ENCODE results near the gene TFDP2.
"Not testable (repeated sequence)": the region's sequence is repeated elsewhere in the genome, so short reads cannot be mapped to it uniquely, and the experiment has no call there.

TFDP2 gene

GRCh38 chr3:141939759-141940158, 209.6 kb downstream of the TFDP2 start:
- H3K27ac ChIP-seq, result peak overlapping the region; percentile 78
- DNase-seq (ENCODE audit: low read depth, low spot score), result no peak

DNA sequence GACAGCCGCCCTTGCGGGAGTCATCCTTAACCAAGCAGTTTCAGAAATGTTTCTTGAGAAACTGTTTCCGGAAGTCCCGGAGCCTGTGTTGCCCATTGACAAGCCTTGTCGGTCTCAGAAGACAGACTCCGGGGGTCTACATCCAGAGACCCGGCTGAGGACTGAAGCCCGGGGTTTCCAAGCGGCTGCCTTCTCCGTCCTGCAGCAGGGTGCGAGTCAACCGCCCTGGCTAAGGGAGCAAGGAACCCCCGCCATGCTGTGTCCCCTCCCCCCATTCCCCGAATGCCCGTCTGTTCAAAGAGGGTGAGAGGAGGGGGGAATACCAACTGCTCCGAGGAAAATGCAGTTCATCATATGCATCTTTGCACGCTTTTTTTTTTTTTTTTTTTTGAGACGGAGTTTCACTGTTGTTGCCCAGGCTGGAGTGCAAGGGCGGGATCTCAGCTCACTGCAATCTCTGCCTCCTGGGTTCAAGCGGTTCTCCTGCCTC, 211.3 kb downstream of the TFDP2 start:
- peak overlapping the region; percentile 79 for H3K27ac ChIP-seq
- no peak for DNase-seq (ENCODE audit: low read depth, low spot score)

- no peak overlapping the region for H3K27ac ChIP-seq
- no peak for DNase-seq (ENCODE audit: low read depth, low spot score)
These were observed 215.0 kb downstream of the TFDP2 start for GRCh38 chr3:141934354-141934753.

DNA sequence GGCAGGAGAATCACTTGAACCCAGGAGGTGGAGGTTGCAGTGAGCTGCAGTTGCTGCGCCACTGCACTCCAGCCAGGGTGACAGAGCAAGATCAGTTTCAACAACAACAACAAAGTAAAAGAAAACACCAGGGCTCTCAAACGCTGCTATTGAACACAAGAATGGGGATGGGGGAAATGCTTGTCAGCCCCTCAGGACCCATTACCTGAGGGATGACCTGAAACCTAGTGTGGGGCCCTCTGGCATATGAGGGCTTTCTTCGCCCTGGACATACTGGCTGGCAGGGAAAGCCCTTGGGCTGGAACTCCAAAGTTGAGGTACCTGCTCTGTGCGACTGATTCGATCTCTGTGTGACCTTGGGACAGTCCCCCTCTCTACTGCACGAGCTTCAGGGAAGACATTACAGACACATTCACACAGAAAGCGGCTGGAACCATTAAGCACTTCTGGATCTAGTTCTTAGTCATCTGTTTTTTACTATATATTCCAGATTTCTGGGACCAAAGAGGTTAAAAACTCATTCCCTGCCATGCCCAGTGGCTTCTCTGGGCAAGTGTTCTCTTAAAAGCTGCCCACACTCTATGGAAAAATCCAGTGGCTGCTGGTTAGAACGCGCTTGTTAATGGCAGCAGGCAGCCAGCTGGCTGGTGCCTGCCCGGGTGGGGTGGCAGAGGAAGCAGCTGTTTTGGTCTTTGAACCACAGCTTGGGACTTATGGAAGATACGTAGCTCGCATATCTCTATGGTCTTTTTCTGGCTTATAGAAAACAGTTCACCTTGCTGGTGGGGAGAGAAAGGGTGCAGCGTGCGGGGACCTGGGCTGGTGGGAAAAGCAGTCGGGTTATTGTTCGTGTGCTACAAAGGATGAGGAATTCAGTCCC, 215.7 kb downstream of the TFDP2 start:
- H3K27ac ChIP-seq, result no peak overlapping the region
- no peak for DNase-seq (ENCODE audit: low read depth, low spot score)

DNA sequence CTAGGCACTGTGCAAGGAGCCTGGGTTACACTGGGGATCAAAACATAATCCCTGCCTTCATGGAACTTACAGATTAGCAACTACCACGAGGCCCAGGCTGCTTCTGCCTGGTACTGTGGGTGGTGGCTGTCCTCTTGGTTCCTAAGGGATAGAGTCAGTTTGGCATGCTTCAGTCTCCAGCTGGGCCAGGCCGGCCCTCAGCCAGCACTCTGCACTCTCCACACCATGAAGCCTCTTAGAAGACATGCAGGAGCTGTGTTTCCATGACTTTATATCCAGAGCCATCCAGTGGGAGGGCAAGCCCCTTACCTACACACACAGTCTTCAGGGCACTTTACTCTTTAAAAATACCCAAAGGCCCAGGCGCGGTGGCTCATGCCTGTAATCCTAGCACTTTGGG, 218.5 kb downstream of the TFDP2 start:
- H3K27ac ChIP-seq, result no peak overlapping the region
- no peak for DNase-seq (ENCODE audit: low read depth, low spot score)

DNA sequence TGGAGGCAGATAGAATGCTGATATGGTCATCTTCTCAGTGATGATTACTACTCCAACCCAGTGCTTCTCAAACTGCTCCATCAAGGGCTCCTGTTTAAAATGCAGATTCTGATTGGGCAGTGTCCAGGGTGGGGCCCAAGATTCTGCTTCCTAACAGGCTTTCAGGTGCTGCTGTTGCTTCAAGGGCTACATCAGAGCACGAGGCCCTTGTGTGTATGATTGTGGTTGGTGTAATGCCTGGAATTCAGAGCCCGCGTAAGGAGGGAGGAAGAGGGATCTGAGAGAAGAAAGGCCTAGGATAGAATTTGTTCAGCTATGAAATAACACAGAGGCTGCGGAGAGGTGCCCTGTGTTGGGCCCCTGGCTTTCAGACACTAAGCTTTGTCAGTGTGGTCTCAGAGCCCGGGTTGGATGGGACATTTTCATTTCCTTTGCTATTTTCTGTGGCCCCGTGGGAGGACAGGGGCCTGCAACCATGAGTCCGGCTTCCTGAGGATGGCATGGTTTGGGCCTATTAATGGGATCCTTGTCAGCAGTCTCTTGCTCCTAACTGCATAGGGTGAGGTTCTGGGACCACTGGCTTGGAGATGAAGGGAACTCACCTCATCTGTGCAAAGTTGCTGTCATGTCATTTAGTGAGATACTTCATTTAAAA, 219.9 kb downstream of the TFDP2 start:
- H3K27ac ChIP-seq, result no peak overlapping the region
- no peak for DNase-seq (ENCODE audit: low read depth, low spot score)

DNA sequence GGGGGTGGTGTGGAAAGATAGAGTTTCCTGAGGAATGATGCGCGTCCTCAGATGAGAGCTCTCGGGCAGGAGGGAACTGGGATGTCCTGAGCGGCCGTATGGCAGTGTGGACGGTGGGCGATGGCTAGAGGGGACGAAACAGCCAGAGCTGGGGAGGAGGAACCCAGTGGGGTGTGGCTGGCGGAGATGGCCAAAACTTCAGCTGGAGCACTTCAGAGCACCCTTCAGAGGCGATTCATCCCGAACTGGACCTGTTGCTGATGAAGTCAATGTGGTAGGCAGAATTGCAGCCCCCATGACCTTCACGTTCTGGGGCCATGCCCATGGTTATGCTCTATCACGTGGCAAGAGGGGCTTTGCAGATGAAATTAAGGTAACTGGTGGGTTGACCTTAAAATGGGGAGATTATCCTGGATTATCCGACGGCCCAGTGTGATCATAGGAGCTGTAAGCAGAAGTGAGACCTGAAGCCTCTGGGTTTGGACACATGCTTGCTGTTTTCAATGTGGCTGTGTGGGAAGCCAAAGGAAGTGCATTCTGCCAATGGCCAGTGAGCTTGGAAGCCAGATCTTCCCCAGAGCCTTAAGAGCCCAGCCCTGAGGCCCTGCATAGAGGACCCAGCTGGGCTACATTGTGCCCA, 220.6 kb downstream of the TFDP2 start:
- H3K27ac ChIP-seq, result no peak overlapping the region
- no peak for DNase-seq (ENCODE audit: low read depth, low spot score)

GRCh38 chr3:141926929-141927328, 222.4 kb downstream of the TFDP2 start:
- DNase-seq (ENCODE audit: low read depth, low spot score), result no peak
- H3K27ac ChIP-seq, result no peak overlapping the region

DNA sequence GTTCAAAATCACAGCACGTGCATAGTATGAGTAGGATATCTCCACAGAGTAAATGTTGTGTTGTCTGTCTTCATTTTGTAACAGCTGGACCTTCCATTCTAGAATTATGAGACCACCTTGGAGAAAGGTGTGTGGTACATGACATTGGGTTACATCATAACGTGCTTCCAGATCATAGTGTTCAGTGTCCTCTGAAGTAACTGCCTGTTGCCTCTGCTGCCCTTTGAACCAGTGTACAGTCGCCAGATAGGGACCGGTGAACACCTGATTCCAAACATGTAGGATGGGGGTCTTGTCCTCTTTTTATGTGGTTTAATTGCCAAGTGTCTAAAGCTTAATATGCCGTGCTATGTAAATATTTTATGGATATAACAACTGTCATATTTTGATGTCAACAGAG, 223.7 kb downstream of the TFDP2 start:
- not testable (repeated sequence) for H3K27ac ChIP-seq; DNase-seq (ENCODE audit: low read depth, low spot score)

DNA sequence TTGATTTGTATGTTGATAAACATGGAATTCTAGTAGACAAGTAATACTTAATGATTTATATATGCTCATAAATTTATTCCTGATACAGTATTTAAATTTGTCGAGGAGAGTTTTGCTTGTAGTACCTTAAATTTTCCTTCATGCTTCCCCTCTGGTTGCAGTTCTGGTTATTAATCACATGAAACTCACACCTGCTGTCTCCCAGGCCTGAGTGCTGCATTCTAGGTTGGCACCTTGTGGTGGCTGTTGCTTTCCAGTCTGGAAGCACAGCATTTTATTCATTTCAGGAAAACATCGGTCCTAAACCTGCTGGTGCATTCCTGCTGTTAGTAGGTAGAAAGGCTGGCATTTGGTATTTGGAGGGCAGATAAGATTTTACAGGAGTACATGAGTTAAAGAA, 228.0 kb downstream of the TFDP2 start:
- DNase-seq (ENCODE audit: low read depth, low spot score), result no peak
- no peak overlapping the region for H3K27ac ChIP-seq

DNA sequence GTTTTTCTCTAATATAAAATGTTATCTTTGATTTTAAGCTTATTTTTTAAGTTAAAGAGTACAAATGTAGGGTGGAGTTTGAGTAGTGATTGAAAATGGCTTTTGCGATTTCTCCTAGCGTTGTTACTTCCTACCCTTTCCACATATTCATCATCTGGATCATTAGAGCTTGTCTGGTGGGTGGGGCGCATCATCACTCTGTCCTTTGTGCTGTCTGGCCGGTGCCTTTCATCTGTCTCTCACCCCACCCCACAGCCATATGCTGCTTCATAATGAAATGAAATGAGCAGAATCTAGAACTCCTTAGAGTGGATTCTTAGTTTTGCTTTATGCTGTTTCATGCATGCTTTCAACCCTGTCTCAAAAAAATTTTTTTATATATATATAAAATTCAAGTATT, 228.6 kb downstream of the TFDP2 start:
- DNase-seq (ENCODE audit: low read depth, low spot score), result no peak
- no peak overlapping the region for H3K27ac ChIP-seq

DNA sequence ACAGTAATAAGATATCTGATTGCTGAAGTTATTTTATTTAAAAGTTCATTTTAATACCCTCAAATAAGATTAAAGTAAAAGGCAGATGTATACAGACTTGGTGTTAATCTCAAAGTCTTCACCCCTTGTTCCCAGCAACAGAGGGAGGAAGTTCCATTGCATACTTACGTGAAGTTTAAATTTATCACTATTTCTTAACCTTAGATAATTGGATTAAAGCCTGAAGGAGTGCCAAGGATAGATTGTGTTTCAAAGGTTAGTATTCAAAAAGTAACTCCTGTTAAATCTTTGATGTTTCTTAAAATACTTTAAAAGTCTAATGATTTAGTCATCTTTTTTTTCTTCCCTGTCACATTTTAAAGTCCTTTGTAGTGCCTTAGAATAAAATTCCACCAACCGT, 233.6 kb downstream of the TFDP2 start:
- no peak for DNase-seq (ENCODE audit: low read depth, low spot score)

DNA sequence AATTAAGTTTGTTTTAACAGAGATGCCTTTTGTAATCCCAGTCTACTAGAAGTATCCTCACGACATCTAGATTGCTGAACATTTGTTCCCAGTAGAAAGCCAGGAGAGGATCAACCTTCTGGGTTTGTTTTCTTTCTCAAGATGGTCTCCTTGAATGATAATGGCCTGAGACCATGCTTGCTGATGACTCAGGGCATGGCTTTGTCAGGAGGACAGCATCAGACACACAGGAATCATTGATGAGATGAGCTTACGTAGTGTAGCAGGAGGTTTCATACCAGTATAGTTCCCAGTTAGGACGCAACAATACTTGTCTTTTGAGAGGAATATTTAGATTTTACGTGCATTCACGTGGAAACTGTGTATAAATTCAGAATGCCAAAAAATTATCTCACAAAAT, 234.3 kb downstream of the TFDP2 start:
- DNase-seq (ENCODE audit: low read depth, low spot score), result no peak
- H3K27ac ChIP-seq, result no peak overlapping the region

More for the DNA sequence above, 233.6 kb downstream of the TFDP2 start:
- no peak overlapping the region for H3K27ac ChIP-seq

DNA sequence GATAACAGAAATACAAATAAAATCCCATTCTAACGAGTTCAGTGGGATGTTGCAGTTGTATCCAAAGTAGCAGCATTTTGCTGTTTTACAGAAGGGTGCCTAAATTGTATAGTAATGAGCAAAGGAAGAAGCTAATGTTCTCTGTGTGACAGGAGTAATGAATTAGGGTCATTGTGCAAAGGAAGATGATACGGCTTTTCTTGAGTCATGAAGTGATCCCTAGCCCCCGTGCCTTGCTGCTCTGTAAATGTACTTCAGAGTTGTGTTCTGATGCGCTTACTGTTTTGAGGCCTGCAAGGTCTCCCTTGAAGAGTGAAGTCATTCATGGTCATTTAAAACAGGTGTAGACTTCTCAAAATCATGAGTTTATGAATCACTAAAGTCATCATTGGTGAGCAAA, 235.0 kb downstream of the TFDP2 start:
- no peak for DNase-seq (ENCODE audit: low read depth, low spot score)
- no peak overlapping the region for H3K27ac ChIP-seq

DNA sequence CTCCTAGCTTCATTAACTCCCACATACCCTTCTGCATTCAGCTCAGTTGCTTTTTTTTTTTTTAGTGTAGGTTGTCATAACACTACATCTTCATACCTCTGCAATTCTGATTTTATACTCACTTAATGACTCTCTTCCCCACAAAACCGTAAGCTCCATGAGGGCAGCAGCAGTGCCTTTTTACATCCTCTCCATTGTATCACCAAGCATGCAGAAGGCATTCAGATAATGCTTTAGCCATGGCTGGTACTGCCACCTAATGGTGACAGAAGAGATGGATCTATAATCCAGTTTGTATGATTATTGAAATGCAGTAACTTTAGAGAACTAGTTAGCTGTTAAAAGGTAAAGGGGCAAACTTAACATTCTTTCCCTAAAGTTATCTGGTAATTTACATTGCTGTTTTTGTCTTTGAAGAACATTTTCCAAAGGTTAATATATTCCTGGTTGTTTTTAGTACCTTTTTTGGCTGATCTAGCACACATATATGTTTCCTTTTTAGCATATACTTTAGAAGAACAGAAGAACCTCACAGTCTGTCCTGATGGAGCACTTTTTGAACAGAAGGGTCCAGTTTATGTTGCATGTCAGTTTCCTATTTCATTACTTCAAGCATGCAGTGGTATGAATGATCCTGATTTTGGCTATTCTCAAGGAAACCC, 236.1 kb downstream of the TFDP2 start:
- DNase-seq (ENCODE audit: low read depth, low spot score), result no peak
- H3K27ac ChIP-seq, result no peak overlapping the region

- not testable (repeated sequence) for DNase-seq (ENCODE audit: low read depth, low spot score)
These were observed 239.4 kb downstream of the TFDP2 start for GRCh38 chr3:141909986-141910385.

GRCh38 chr3:141909408-141909807, 239.9 kb downstream of the TFDP2 start:
- H3K27ac ChIP-seq, result no peak overlapping the region
- no peak for DNase-seq (ENCODE audit: low read depth, low spot score)

More at GRCh38 chr3:141909986-141910385, 239.4 kb downstream of the TFDP2 start:
- not testable (repeated sequence) for H3K27ac ChIP-seq

DNA sequence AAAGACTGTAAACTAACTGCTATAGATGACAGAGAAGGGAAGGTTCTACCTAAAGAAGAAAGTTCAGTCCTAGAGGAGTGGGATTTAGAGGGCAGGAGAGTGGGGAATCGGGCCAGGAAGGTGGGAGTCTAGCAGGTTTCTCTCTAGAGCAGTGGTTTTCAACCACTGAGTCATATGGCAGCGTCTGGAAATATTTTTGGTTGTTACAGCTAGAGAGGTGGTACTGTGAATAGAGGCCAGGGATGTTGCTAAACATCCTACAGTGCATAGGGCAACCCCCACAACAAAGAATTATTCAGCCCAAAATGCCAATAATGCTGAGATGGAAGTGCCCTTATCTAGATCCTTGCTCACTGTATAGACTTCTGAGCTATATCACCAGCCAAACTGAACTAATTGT, 244.2 kb downstream of the TFDP2 start:
- no peak overlapping the region for H3K27ac ChIP-seq
- DNase-seq (ENCODE audit: low read depth, low spot score), result no peak

- no peak overlapping the region for H3K27ac ChIP-seq
- DNase-seq (ENCODE audit: low read depth, low spot score), result no peak
These were observed 245.1 kb downstream of the TFDP2 start for GRCh38 chr3:141904203-141904602.

DNA sequence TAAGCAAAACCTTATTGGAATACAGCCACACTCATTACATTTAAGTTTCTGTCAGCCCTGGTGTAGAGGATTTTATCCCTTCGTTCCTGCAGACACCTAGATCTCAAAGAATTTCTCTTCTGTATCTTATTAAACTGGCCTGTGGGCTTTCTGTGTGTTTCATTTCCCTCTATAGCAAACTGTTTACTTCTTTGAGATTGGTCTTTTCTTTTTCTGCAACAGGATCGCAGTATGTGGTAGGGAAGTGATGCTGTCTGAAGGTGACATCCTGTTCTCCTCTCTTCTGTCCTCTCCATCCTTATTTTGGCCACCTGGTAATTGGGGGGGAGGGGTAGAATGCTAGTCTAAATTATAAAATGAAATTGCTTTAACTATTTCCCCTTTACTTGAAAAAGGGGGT, 247.4 kb downstream of the TFDP2 start:
- DNase-seq (ENCODE audit: low read depth, low spot score), result no peak
- no peak overlapping the region for H3K27ac ChIP-seq

- H3K27ac ChIP-seq, result no peak overlapping the region
- no peak for DNase-seq (ENCODE audit: low read depth, low spot score)
These were observed 249.0 kb downstream of the TFDP2 start for GRCh38 chr3:141900343-141900742.
